Measurements from ENCODE around the gene CRADD. TPM values are rescaled to one million over a fixed set of nuclear protein-coding genes. Genes with fewer than 3 reads are reported as not detected.
A peak's percentile ranks its signal among the peaks of the same experiment; 100 is the strongest.

The CRADD gene
- polyA plus RNA-seq, 1 of the 3 experiments (the other 2 are of a cell fraction) = 13.6 TPM

- no peaks in the 10 kb centered on the region for H3K9me2 ChIP-seq
- H3K79me2 ChIP-seq (ENCODE audit: insufficient read depth) = no peaks in the 10 kb centered on the region
- no peaks in the 10 kb centered on the region for H3K36me3 ChIP-seq (replicated peaks in 1 of 2; ENCODE audit: control insufficient read depth in 1 of 2, insufficient read depth in 2 of 2, low read length in 1 of 2)
- H3K9me3 ChIP-seq = no peaks in the 10 kb centered on the region
- H2AFZ ChIP-seq (ENCODE audit: low read depth) = no peak overlapping the region
- ChIA-PET POLR2A (no interaction called here), CTCF (interaction anchor here (0.6 to 0.7 kb wide), 2 partner anchors 332 to 579 kb away, joined by 3 read pairs; no protein-coding TSS in a partner anchor)
- H3K27me3 ChIP-seq (ENCODE audit: insufficient read depth) = no peaks in the 10 kb centered on the region
- DNase-seq = no peak
- peaks cover 18% of the 10 kb centered on the region for H3F3A ChIP-seq (replicated peaks; ENCODE audit: insufficient read depth)
- H4K20me1 ChIP-seq (ENCODE audit: insufficient read depth) = no peaks in the 10 kb centered on the region
- no peak overlapping the region for H3K9ac ChIP-seq
- H3K4me1 ChIP-seq (ENCODE audit: control insufficient read depth in 1 of 2, insufficient read depth in 2 of 2, low read depth in 1 of 2, low read length in 1 of 2) = no peaks in the 10 kb centered on the region; a peak in 1 of 4 replicates
- no peak overlapping the region for H3K4me2 ChIP-seq
- TF ChIP-seq USF1 (IDR thresholded peaks at IDR 0.05; ENCODE audit: borderline replicate concordance, low read depth) (no peak), RCOR1 (IDR thresholded peaks at IDR 0.05; ENCODE audit: low read length) (no peak), EZH2phosphoT487 (IDR thresholded peaks at IDR 0.05; ENCODE audit: borderline replicate concordance, low read depth) (no peak), TEAD4 (IDR thresholded peaks at IDR 0.05; ENCODE audit: borderline replicate concordance, insufficient read depth) (no peak), NFIC (IDR thresholded peaks at IDR 0.05; ENCODE audit: borderline replicate concordance) (no peak), FOSL2 (IDR thresholded peaks at IDR 0.05; ENCODE audit: borderline replicate concordance, low read depth) (no peak), MEF2A (IDR thresholded peaks at IDR 0.05; ENCODE audit: borderline replicate concordance, low read depth) (no peak), RAD21 (IDR thresholded peaks at IDR 0.05; ENCODE audit: low read length) (no peak), GABPA (IDR thresholded peaks at IDR 0.05; ENCODE audit: low read depth) (no peak), TCF12 (IDR thresholded peaks at IDR 0.05) (no peak)
- TF ChIP-seq, protein P1, sequence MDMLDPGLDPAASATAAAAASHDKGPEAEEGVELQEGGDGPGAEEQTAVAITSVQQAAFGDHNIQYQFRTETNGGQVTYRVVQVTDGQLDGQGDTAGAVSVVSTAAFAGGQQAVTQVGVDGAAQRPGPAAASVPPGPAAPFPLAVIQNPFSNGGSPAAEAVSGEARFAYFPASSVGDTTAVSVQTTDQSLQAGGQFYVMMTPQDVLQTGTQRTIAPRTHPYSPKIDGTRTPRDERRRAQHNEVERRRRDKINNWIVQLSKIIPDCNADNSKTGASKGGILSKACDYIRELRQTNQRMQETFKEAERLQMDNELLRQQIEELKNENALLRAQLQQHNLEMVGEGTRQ (IDR thresholded peaks at IDR 0.05; ENCODE audit: borderline replicate concordance, low read depth, low read length) = no peak
- TF ChIP-seq, protein P2, sequence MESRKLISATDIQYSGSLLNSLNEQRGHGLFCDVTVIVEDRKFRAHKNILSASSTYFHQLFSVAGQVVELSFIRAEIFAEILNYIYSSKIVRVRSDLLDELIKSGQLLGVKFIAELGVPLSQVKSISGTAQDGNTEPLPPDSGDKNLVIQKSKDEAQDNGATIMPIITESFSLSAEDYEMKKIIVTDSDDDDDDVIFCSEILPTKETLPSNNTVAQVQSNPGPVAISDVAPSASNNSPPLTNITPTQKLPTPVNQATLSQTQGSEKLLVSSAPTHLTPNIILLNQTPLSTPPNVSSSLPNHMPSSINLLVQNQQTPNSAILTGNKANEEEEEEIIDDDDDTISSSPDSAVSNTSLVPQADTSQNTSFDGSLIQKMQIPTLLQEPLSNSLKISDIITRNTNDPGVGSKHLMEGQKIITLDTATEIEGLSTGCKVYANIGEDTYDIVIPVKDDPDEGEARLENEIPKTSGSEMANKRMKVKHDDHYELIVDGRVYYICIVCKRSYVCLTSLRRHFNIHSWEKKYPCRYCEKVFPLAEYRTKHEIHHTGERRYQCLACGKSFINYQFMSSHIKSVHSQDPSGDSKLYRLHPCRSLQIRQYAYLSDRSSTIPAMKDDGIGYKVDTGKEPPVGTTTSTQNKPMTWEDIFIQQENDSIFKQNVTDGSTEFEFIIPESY (IDR thresholded peaks at IDR 0.05; ENCODE audit: borderline replicate concordance, low read depth) = no peak
- H3K4me3 ChIP-seq (ENCODE audit: low read depth in 2 of 2, low read length in 1 of 2) = no peak overlapping the region
- H3K27ac ChIP-seq (ENCODE audit: low read depth in 2 of 2, low read length in 1 of 2) = no peak overlapping the region
- WGBS (ENCODE audit: low lambda C conversion rate) = 61% methylated on average over 2 of the region's 2 CpGs
Observed at GRCh38 chr12:93636708-93637107, 40.5 kb upstream of the CRADD start.

- Histone ChIP-seq H3K36me3 (replicated peaks in 1 of 2; ENCODE audit: control insufficient read depth in 1 of 2, insufficient read depth in 2 of 2, low read length in 1 of 2) (no peaks in the 10 kb centered on the region), H2AFZ (ENCODE audit: low read depth) (no peak overlapping the region), H3K27ac (ENCODE audit: low read depth in 2 of 2, low read length in 1 of 2) (peak overlapping the region in 1 of 2 experiments; percentile 24; a peak in 1 of 4 replicates), H3K4me1 (ENCODE audit: control insufficient read depth in 1 of 2, insufficient read depth in 2 of 2, low read depth in 1 of 2, low read length in 1 of 2) (no peaks in the 10 kb centered on the region; a peak in 1 of 4 replicates), H3K9me2 (no peaks in the 10 kb centered on the region), H3K4me3 (ENCODE audit: low read depth in 2 of 2, low read length in 1 of 2) (no peak overlapping the region), H4K20me1 (ENCODE audit: insufficient read depth) (no peaks in the 10 kb centered on the region), H3K27me3 (ENCODE audit: insufficient read depth) (no peaks in the 10 kb centered on the region), H3F3A (replicated peaks; ENCODE audit: insufficient read depth) (peaks cover 18% of the 10 kb centered on the region), H3K79me2 (ENCODE audit: insufficient read depth) (no peaks in the 10 kb centered on the region), H3K4me2 (no peak overlapping the region), H3K9ac (no peak overlapping the region), H3K9me3 (no peaks in the 10 kb centered on the region)
- no peak for TF ChIP-seq REST (IDR thresholded peaks at IDR 0.05; ENCODE audit: low read depth, low read length)
- TF ChIP-seq GABPA (IDR thresholded peaks at IDR 0.05; ENCODE audit: low read depth) = no peak
- peak; percentile 40 for TF ChIP-seq JUND (IDR thresholded peaks at IDR 0.05)
- no peak for TF ChIP-seq RXRA (IDR thresholded peaks at IDR 0.05; ENCODE audit: borderline replicate concordance, low read depth)
- no peak for TF ChIP-seq SIN3A (IDR thresholded peaks at IDR 0.05; ENCODE audit: borderline replicate concordance, low read depth, low read length)
- peak; percentile 38; the same call in 1 of the 2 replicates for TF ChIP-seq TCF12 (IDR thresholded peaks at IDR 0.05)
- TF ChIP-seq FOSL2 (IDR thresholded peaks at IDR 0.05; ENCODE audit: borderline replicate concordance, low read depth) = 0 out of 2 replicates have a peak, but pooled peaks have one; percentile 11
- no peak for TF ChIP-seq FOXM1 (IDR thresholded peaks at IDR 0.05; ENCODE audit: low read depth)
- peak; percentile 82 for TF ChIP-seq PBX3 (IDR thresholded peaks at IDR 0.05)
- ChIA-PET CTCF (no interaction called here), POLR2A (no interaction called here)
- no peak for DNase-seq
- WGBS (ENCODE audit: low lambda C conversion rate) = 81% methylated on average over 2 of the region's 2 CpGs
Observed at GRCh38 chr12:93638095-93638494, 39.1 kb upstream of the CRADD start.
